Measurements from ENCODE around the gene ALDH18A1.

The ALDH18A1 gene

GRCh38 chr10:95656291-95657164 lies at the start of gene ALDH18A1:
TSS of gene ALDH18A1 (minus strand) at chr10:95656711. CDS start at chr10:95653377, 3,334 bp downstream.
- peak; percentile 92 for DNase-seq (ENCODE audit: low read depth)
- TF ChIP-seq CTCF (IDR thresholded peaks at IDR 0.05; ENCODE audit: low read length, missing control alignments), result no peak
- H3K4me3 ChIP-seq (replicated peaks; ENCODE audit: low read depth, low read length), result peak within 1 kb of the TSS; percentile 77

GRCh38 chr10:95698415-95698814 lies 41.9 kb upstream of the ALDH18A1 start:
- DNase-seq (ENCODE audit: low read depth), result no peak
- TF ChIP-seq CTCF (IDR thresholded peaks at IDR 0.05; ENCODE audit: low read length, missing control alignments), result no peak
- no peak overlapping the region for H3K4me3 ChIP-seq (replicated peaks; ENCODE audit: low read depth, low read length)

GRCh38 chr10:95697429-95697828 lies 40.9 kb upstream of the ALDH18A1 start:
- no peak for DNase-seq (ENCODE audit: low read depth)
- no peak for TF ChIP-seq CTCF (IDR thresholded peaks at IDR 0.05; ENCODE audit: low read length, missing control alignments)
- no peak overlapping the region for H3K4me3 ChIP-seq (replicated peaks; ENCODE audit: low read depth, low read length)

- no peak overlapping the region for H3K4me3 ChIP-seq (replicated peaks; ENCODE audit: low read depth, low read length)
- DNase-seq (ENCODE audit: low read depth), result no peak
- TF ChIP-seq CTCF (IDR thresholded peaks at IDR 0.05; ENCODE audit: low read length, missing control alignments), result no peak
Observed at GRCh38 chr10:95694665-95695064, 38.2 kb upstream of the ALDH18A1 start.

- H3K4me3 ChIP-seq (replicated peaks; ENCODE audit: low read depth, low read length), result peak within 1 kb of the TSS; percentile 98
Observed at GRCh38 chr10:95693668-95694534, 37.4 kb upstream of the ALDH18A1 start, which contains the start of gene TCTN3. TSS of gene TCTN3 (minus strand) at chr10:95693927. CDS start at chr10:95693899, 28 bp downstream.

More at GRCh38 chr10:95693668-95694534, 37.4 kb upstream of the ALDH18A1 start, which contains the start of gene TCTN3:
- peak; percentile 100 for DNase-seq (ENCODE audit: low read depth)
- TF ChIP-seq CTCF (IDR thresholded peaks at IDR 0.05; ENCODE audit: low read length, missing control alignments), result peak; percentile 96
